Lower lobe of right lung (tissue), 2 donors: ENCODE measurements around the gene AGBL1. TPM values are rescaled to one million over a fixed set of nuclear protein-coding genes. Genes with fewer than 3 reads are reported as not detected.

Experiments used
- ATAC-seq, 2 donors: fragments of 200-7000 bp; cut with Tn5 transposase; one replicate each; pipeline ENCODE4 v1.9.1; 2020 to 2022; ENCODE audit warnings: mild to moderate bottlenecking in 2 of 2, moderate library complexity in 2 of 2
- DNase-seq: peaks from one replicate; pipeline ENCODE4 v3.0.0-alpha.2; 2020
- H3K27ac ChIP-seq: fragments of 200-600 bp; one replicate; pipeline ENCODE4 v1.8.0; 2022
- H3K27me3 ChIP-seq: fragments of 200-600 bp; one replicate; pipeline ENCODE4 v1.8.0; 2022; ENCODE audit warnings: low read depth
- H3K36me3 ChIP-seq: fragments of 200-600 bp; one replicate; pipeline ENCODE4 v1.8.0; 2022; ENCODE audit warnings: mild to moderate bottlenecking
- H3K4me1 ChIP-seq: fragments of 200-600 bp; one replicate; pipeline ENCODE4 v1.8.0; 2022
- H3K4me3 ChIP-seq: fragments of 200-600 bp; one replicate; pipeline ENCODE4 v1.8.0; 2022; ENCODE audit warnings: mild to moderate bottlenecking
- H3K9me3 ChIP-seq: fragments of 200-600 bp; one replicate; pipeline ENCODE4 v1.8.0; 2022
- intact Hi-C: fragments of 100-400 bp; cut with DNase I; formaldehyde crosslinking; loops from one replicate; pipeline ENCODE4 v1.11.0; 2022
- total RNA-seq: library from RNA; stranded (reverse); fragmentation: NEBNext Ultra II Directional; extraction: Animal tissue kit (Norgen Biotek cat#: 25700); gene quantifications from one replicate; pipeline ENCODE4 v1.2.1, GENCODE V29; 2021
- TF ChIP-seq, protein P1 (sequence below): fragments of 200-600 bp; IDR thresholded peaks from one replicate; pipeline ENCODE4 v1.8.0; 2022; ENCODE audit warnings: antibody characterized with exemption, mild to moderate bottlenecking
- donor health status: DM: no; HTN: yes; CAD: no; lungs with severe emphysema.

The AGBL1 gene
- total RNA-seq, 1 donor from 2014 or later, result 12.0 TPM

DNA sequence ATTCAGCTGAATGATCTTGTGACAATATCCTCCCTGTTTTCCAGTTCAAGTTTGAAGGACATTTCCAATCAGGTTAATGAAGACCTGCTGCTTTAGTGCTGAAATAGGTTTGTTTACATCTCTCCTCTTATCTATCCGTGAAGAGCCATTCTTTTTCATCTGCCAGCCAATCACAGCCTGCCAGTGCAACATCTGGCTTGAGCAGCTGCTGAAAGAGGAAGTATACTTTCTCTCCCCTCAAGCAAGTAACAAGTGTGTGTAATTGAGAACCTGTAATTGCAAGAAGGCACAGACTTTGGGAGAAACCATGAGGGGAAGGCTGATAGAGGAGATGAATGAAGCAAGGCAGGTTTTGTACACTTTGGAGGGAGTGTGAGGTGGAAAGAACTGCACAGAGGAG, 404.3 kb downstream of the AGBL1 start:
- no peak for ATAC-seq
- H3K27ac ChIP-seq, result no peak overlapping the region
- no peaks in the 10 kb centered on the region for H3K27me3 ChIP-seq
- H3K4me1 ChIP-seq, result no peaks in the 10 kb centered on the region
- intact Hi-C loops, result no loop called here
- no peak overlapping the region for H3K4me3 ChIP-seq
- TF ChIP-seq, protein P1, sequence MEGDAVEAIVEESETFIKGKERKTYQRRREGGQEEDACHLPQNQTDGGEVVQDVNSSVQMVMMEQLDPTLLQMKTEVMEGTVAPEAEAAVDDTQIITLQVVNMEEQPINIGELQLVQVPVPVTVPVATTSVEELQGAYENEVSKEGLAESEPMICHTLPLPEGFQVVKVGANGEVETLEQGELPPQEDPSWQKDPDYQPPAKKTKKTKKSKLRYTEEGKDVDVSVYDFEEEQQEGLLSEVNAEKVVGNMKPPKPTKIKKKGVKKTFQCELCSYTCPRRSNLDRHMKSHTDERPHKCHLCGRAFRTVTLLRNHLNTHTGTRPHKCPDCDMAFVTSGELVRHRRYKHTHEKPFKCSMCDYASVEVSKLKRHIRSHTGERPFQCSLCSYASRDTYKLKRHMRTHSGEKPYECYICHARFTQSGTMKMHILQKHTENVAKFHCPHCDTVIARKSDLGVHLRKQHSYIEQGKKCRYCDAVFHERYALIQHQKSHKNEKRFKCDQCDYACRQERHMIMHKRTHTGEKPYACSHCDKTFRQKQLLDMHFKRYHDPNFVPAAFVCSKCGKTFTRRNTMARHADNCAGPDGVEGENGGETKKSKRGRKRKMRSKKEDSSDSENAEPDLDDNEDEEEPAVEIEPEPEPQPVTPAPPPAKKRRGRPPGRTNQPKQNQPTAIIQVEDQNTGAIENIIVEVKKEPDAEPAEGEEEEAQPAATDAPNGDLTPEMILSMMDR, result no peak
- no peaks in the 10 kb centered on the region for H3K36me3 ChIP-seq
- H3K9me3 ChIP-seq, result no peaks in the 10 kb centered on the region
- DNase-seq, result no peak

DNA sequence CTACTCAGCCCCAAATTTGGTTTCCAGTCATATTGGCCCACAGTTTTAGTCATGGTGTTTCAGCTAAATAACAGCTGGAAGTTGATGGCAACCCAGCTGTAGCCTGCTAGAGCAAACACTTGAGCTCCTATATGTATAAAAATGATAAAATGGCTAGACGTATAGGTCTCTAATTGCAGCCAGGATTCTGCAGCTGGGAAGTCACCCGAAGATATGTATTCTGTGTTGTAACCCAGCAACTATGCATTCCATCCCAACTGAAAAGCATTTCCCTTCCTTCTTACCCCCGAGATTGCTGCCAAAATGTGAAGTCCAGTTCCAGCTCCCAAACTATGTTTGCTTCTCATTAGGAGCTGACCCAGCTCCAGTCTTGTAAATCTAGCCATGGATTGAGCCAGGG, 408.4 kb downstream of the AGBL1 start:
- intact Hi-C loops, result no loop called here
- Histone ChIP-seq H3K4me1 (no peaks in the 10 kb centered on the region), H3K9me3 (no peaks in the 10 kb centered on the region), H3K27me3 (no peaks in the 10 kb centered on the region), H3K4me3 (no peak overlapping the region), H3K36me3 (no peaks in the 10 kb centered on the region), H3K27ac (no peak overlapping the region)
- DNase-seq (no peak), ATAC-seq (no peak)
- TF ChIP-seq, protein P1, result no peak

DNA sequence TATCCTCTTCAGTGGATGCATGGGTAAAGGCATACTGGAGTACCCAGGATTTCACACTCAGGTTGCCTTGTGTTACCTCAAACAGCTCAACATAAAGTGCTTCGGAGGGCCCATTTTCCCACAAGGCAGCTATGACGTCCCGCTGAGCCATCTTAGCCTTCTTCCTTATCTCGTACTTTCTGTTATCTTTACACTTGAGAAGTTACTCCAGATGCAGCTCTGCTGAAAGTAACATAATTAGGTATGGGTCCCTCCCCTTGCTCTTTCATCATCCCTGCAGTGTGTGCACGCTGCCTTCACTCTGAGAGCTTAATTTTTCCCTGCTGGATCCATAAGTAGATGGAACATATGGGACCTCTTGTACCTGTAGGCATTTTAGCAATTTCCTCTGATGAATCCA, 410.3 kb downstream of the AGBL1 start:
- TF ChIP-seq, protein P1, result no peak
- no peak for ATAC-seq
- intact Hi-C loops, result no loop called here
- Histone ChIP-seq H3K27me3 (no peaks in the 10 kb centered on the region), H3K4me3 (no peak overlapping the region), H3K36me3 (no peaks in the 10 kb centered on the region), H3K27ac (no peak overlapping the region), H3K4me1 (no peaks in the 10 kb centered on the region), H3K9me3 (no peaks in the 10 kb centered on the region)
- DNase-seq, result no peak

DNA sequence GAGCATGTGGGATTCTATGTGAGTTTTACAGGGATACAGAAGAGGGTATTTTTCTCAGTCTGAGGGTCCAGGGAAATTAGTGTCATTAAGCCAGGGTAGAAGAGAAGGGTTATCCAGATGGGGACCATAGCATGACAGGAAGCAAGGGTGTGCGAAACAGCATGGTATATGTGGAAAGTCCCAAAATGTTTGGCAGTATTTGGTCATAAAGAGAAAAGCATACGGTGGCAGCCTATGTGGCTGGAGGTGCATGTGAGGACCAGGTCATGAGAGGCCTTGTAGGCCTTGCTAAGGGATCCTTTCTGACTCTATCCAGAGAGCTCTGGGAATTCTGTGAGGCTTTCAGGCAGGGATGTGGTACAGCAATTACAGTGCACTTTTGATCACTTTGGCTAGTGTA, 411.4 kb downstream of the AGBL1 start:
- Histone ChIP-seq H3K27me3 (no peaks in the 10 kb centered on the region), H3K36me3 (no peaks in the 10 kb centered on the region), H3K9me3 (no peaks in the 10 kb centered on the region), H3K4me3 (no peak overlapping the region), H3K4me1 (no peaks in the 10 kb centered on the region), H3K27ac (no peak overlapping the region)
- intact Hi-C loops, result no loop called here
- no peak for ATAC-seq
- TF ChIP-seq, protein P1, result no peak
- no peak for DNase-seq

DNA sequence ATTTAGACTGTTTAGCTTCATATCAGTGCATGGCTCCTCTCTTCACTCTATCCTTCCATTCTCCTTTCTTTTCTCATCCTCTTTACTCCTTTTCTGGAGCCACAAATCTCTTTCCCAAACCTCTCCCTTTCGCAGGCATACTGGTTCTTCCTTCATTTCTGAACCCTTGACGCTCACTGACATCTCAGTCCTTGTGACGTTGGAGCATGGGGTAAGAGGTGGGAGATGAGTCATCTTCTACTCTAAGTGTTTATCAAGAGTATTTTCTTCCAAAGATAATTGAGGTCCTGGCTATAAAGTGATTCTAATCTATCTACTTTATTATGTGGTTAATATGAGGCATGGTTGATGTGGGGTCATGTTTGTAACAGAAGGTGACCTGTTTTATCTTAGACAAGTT, 414.2 kb downstream of the AGBL1 start:
- no peak for ATAC-seq
- no peak for DNase-seq
- H3K4me1 ChIP-seq, result no peaks in the 10 kb centered on the region
- H3K4me3 ChIP-seq, result no peak overlapping the region
- H3K9me3 ChIP-seq, result no peaks in the 10 kb centered on the region
- TF ChIP-seq, protein P1, result no peak
- no peaks in the 10 kb centered on the region for H3K36me3 ChIP-seq
- H3K27ac ChIP-seq, result no peak overlapping the region
- intact Hi-C loops, result no loop called here
- H3K27me3 ChIP-seq, result no peaks in the 10 kb centered on the region

DNA sequence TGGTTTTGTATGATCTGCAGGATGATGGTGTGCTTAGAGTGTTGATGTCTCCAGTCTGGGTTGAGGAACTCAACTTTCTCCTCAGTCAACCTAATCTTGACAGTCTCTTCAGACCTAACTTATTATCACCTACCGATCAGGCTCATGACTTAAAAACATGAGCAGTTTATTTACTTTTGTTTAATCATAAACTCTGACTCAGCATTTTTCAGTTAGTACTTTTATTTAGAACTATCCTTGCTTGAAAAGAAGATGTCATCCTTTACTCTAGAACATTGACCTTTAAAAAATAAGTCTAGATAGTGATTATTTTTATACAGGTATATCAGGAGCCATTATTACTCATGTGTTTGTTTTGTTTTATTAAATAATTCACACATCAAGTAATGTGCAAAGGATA, 414.8 kb downstream of the AGBL1 start:
- no peak for DNase-seq
- Histone ChIP-seq H3K4me1 (no peaks in the 10 kb centered on the region), H3K9me3 (no peaks in the 10 kb centered on the region), H3K27me3 (no peaks in the 10 kb centered on the region), H3K4me3 (no peak overlapping the region), H3K36me3 (no peaks in the 10 kb centered on the region), H3K27ac (no peak overlapping the region)
- intact Hi-C loops, result no loop called here
- ATAC-seq, result no peak
- TF ChIP-seq, protein P1, result no peak
